ENCODE results near the gene GRB10.

- TF ChIP-seq POU2F2 (IDR thresholded peaks at IDR 0.05; ENCODE audit: low read depth, low read length) (no peak), POLR2AphosphoS5 (IDR thresholded peaks at IDR 0.05; ENCODE audit: low read depth, low read length) (no peak), POLR2A (IDR thresholded peaks at IDR 0.05; ENCODE audit: low read depth, low read length) (no peak), TAF1 (IDR thresholded peaks at IDR 0.05; ENCODE audit: low read depth, low read length) (no peak), SPI1 (IDR thresholded peaks at IDR 0.05; ENCODE audit: low read depth, low read length) (no peak)
Observed at GRCh38 chr7:50631100-50631499, 151.6 kb downstream of the GRB10 start.

Measured in GM12891 (cell line).